H1 (cell line): ENCODE data around the gene SHISA9. TPM values are rescaled to one million over a fixed set of nuclear protein-coding genes. Genes with fewer than 3 reads are reported as not detected.

Experiments
- CTCF ChIA-PET: fragments of 300-600 bp; sonication (Branson Sonifier 250); formaldehyde crosslinking; loops from one replicate; lab custom pipeline; 2021; ENCODE audit not compliant: partially characterized antibody; lab: Charles Lee
- POLR2A ChIA-PET: fragments of 300-600 bp; sonication (Branson Sonifier 250); formaldehyde crosslinking; loops from one replicate; lab custom pipeline; 2021; ENCODE audit warnings: inconsistent platforms; ENCODE audit not compliant: partially characterized antibody; lab: Charles Lee
- DNase-seq, 2 experiments: peaks; one replicate each; pipeline versions ENCODE4 v3.0.0 to v3.0.0-alpha.2; 2010 to 2022; ENCODE audit warnings: low spot score in 2 of 2, low read depth in 1 of 2, mixed read lengths in 1 of 2
- FAIRE-seq: peaks from 2 replicates; lab custom pipeline; 2011; peaks lifted over from hg19 to GRCh38; lab: Jason Lieb, UNC
- H2AFZ ChIP-seq: 2 replicates; pipeline ENCODE4 v1.8.1; 2012; ENCODE audit warnings: low read length, inconsistent platforms
- H2AK5ac ChIP-seq: 2 replicates; pipeline ENCODE4 v1.6.1; 2013; ENCODE audit warnings: low read depth, low read length
- H2BK120ac ChIP-seq: replicated peaks from 2 replicates; pipeline ENCODE3; 2013; ENCODE audit warnings: low read depth, low read length, inconsistent platforms
- H2BK12ac ChIP-seq: 2 replicates; pipeline ENCODE4 v1.6.1; 2013; ENCODE audit warnings: low read depth, low read length
- H2BK15ac ChIP-seq: 2 replicates; pipeline ENCODE4 v1.6.1; 2013; ENCODE audit warnings: low read length
- H2BK20ac ChIP-seq: 2 replicates; pipeline ENCODE4 v1.6.1; 2013; ENCODE audit warnings: low read length
- H2BK5ac ChIP-seq: 2 replicates; pipeline ENCODE4 v1.6.1; 2013; ENCODE audit warnings: low read depth, low read length
- H3K14ac ChIP-seq: 2 replicates; pipeline ENCODE4 v1.6.1; 2013; ENCODE audit warnings: inconsistent platforms; ENCODE audit not compliant: insufficient read length
- H3K18ac ChIP-seq: 2 replicates; pipeline ENCODE4 v1.6.1; 2013; ENCODE audit warnings: low read length; ENCODE audit errors: extremely low read depth
- H3K23ac ChIP-seq: 2 replicates; pipeline ENCODE4 v1.6.1; 2013; ENCODE audit warnings: inconsistent platforms; ENCODE audit not compliant: insufficient read length
- H3K23me2 ChIP-seq: 2 replicates; pipeline ENCODE4 v1.6.1; 2013; ENCODE audit warnings: low read depth, low read length
- H3K27ac ChIP-seq: 2 replicates; pipeline ENCODE4 v1.6.1; 2011; ENCODE audit warnings: low read depth, low read length, inconsistent platforms
- H3K27me3 ChIP-seq, 4 experiments: replicated peaks in 1 of 4; 1 replicate in 1 of 4; 2 replicates in 3 of 4; pipeline versions ENCODE4 v1.6.1 to v1.8.1; 2011 to 2013; ENCODE audit warnings: low read length in 3 of 4, mild to moderate bottlenecking in 3 of 4, inconsistent platforms in 2 of 4, mixed read lengths in 2 of 4, moderate library complexity in 1 of 4; ENCODE audit not compliant: control insufficient read depth in 3 of 4, insufficient read depth in 3 of 4; ENCODE audit errors: extremely low read depth in 1 of 4
- H3K36me3 ChIP-seq, 4 experiments: 2 replicates each; pipeline versions ENCODE4 v1.6.1 to v1.8.1; 2011 to 2013; ENCODE audit warnings: mild to moderate bottlenecking in 4 of 4, low read length in 3 of 4, moderate library complexity in 2 of 4, control low read depth in 1 of 4, inconsistent platforms in 1 of 4; ENCODE audit not compliant: insufficient read depth in 4 of 4, control insufficient read depth in 2 of 4
- H3K4ac ChIP-seq: replicated peaks from 2 replicates; pipeline ENCODE3; 2013; ENCODE audit warnings: low read length, low read depth, mixed read lengths, inconsistent platforms; ENCODE audit not compliant: insufficient read length
- H3K4me1 ChIP-seq, 4 experiments: replicated peaks in 1 of 4; 1 replicate in 1 of 4; 2 replicates in 3 of 4; pipeline versions ENCODE4 v1.6.1 to v1.8.1; 2011 to 2013; ENCODE audit warnings: low read length in 3 of 4, inconsistent platforms in 2 of 4, mixed read lengths in 1 of 4; ENCODE audit not compliant: insufficient read depth in 4 of 4, control insufficient read depth in 3 of 4
- H3K4me2 ChIP-seq, 2 experiments: 2 replicates each; pipeline versions ENCODE4 v1.6.1 to v1.8.1; 2011 to 2013; ENCODE audit warnings: low read depth in 2 of 2, low read length in 2 of 2, control low read depth in 1 of 2, inconsistent platforms in 1 of 2, mild to moderate bottlenecking in 1 of 2; ENCODE audit not compliant: insufficient read depth in 1 of 2
- H3K4me3 ChIP-seq, 4 experiments: fragments of 200-600, 300-600 bp in 1 of 4; sonication (generic), shearing (Covaris generic), sonication (Bioruptor Twin) in 1 of 4; 2 replicates each; pipeline versions ENCODE4 v1.5.1 to v1.8.1; 2011 to 2016; ENCODE audit warnings: low read length in 4 of 4, low read depth in 3 of 4, control low read depth in 2 of 4, inconsistent platforms in 2 of 4, mild to moderate bottlenecking in 2 of 4, mixed read lengths in 1 of 4, moderate library complexity in 1 of 4; ENCODE audit not compliant: insufficient read depth in 2 of 4; ENCODE audit errors: extremely low read depth in 1 of 4
- H3K56ac ChIP-seq: replicated peaks from 2 replicates; pipeline ENCODE3; 2013; ENCODE audit warnings: low read depth, mild to moderate bottlenecking, mixed read lengths, low read length, inconsistent platforms; ENCODE audit not compliant: insufficient read length
- H3K79me1 ChIP-seq: 2 replicates; pipeline ENCODE4 v1.6.1; 2013; ENCODE audit warnings: low read depth, low read length, control low read depth
- H3K79me2 ChIP-seq, 2 experiments: 2 replicates each; pipeline versions ENCODE4 v1.6.1 to v1.8.1; 2012 to 2013; ENCODE audit warnings: low read length in 2 of 2, mild to moderate bottlenecking in 2 of 2, inconsistent platforms in 1 of 2; ENCODE audit not compliant: insufficient read depth in 2 of 2, control insufficient read depth in 1 of 2
- H3K9ac ChIP-seq, 4 experiments: replicated peaks in 1 of 4; 1 replicate in 1 of 4; 2 replicates in 3 of 4; pipeline versions ENCODE4 v1.6.1 to v1.8.1; 2011 to 2013; ENCODE audit warnings: low read depth in 3 of 4, low read length in 3 of 4, control low read depth in 2 of 4, mild to moderate bottlenecking in 2 of 4, moderate library complexity in 2 of 4, inconsistent platforms in 1 of 4; ENCODE audit errors: extremely low read depth in 1 of 4
- H3K9me3 ChIP-seq, 2 experiments: 2 replicates each; pipeline versions ENCODE4 v1.6.1 to v1.8.1; 2012 to 2013; ENCODE audit warnings: mild to moderate bottlenecking in 2 of 2, moderate library complexity in 2 of 2, control low read depth in 1 of 2, inconsistent platforms in 1 of 2, low read depth in 1 of 2, low read length in 1 of 2, mixed read lengths in 1 of 2; ENCODE audit not compliant: insufficient read depth in 2 of 2
- H4K20me1 ChIP-seq, 2 experiments: replicated peaks in 1 of 2; 2 replicates each; pipeline versions ENCODE3 to v1.8.1; 2011 to 2013; ENCODE audit warnings: inconsistent platforms in 2 of 2, low read length in 2 of 2, mild to moderate bottlenecking in 1 of 2; ENCODE audit not compliant: insufficient read depth in 2 of 2, control insufficient read depth in 1 of 2
- H4K5ac ChIP-seq: 2 replicates; pipeline ENCODE4 v1.6.1; 2013; ENCODE audit warnings: low read length, low read depth, mixed read lengths, inconsistent platforms; ENCODE audit not compliant: insufficient read length
- H4K8ac ChIP-seq: 2 replicates; pipeline ENCODE4 v1.8.0; 2013; ENCODE audit warnings: mild to moderate bottlenecking, moderate library complexity, low read length, inconsistent platforms; ENCODE audit not compliant: insufficient read depth; ENCODE audit errors: extremely low read depth
- H4K91ac ChIP-seq: replicated peaks from 2 replicates; pipeline ENCODE3; 2013; ENCODE audit warnings: low read length, mixed read lengths, inconsistent platforms; ENCODE audit not compliant: insufficient read length
- HDAC2 ChIP-seq, 2 experiments: fragments of 300-600 bp in 1 of 2; sonication (generic) in 1 of 2; IDR thresholded peaks; 2 replicates each; pipeline ENCODE4 v1.6.1; 2011 to 2012; ENCODE audit warnings: low read depth in 2 of 2, low read length in 2 of 2, mild to moderate bottlenecking in 2 of 2, moderate library complexity in 2 of 2, borderline replicate concordance in 1 of 2, inconsistent platforms in 1 of 2
- HDAC6 ChIP-seq: IDR thresholded peaks from one replicate; pipeline ENCODE4 v1.7.1; 2012; ENCODE audit warnings: low read depth, mild to moderate bottlenecking, inconsistent platforms, low read length, moderate library complexity
- KDM5A ChIP-seq: fragments of 200-600 bp; IDR thresholded peaks from 2 replicates; pipeline ENCODE4 v1.7.1; 2012; ENCODE audit warnings: mild to moderate bottlenecking, low read length, inconsistent platforms, mixed read lengths
- RXRA ChIP-seq: IDR thresholded peaks from 2 replicates; pipeline ENCODE4 v1.6.1; 2011; ENCODE audit warnings: low read depth, mild to moderate bottlenecking, low read length, moderate library complexity; ENCODE audit not compliant: insufficient read depth
- SAP30 ChIP-seq: fragments of 300-600 bp; sonication (generic); IDR thresholded peaks from 2 replicates; pipeline ENCODE4 v1.7.1; 2012; ENCODE audit warnings: low read length, moderate library complexity, mild to moderate bottlenecking, inconsistent platforms; ENCODE audit not compliant: insufficient read depth, insufficient replicate concordance
- SIRT6 ChIP-seq: IDR thresholded peaks from one replicate; pipeline ENCODE4 v1.7.1; 2012; ENCODE audit warnings: low read length, inconsistent platforms
- SP2 ChIP-seq: IDR thresholded peaks from 2 replicates; pipeline ENCODE4 v1.6.1; 2012; ENCODE audit warnings: mild to moderate bottlenecking, low read length, inconsistent platforms
- SP4 ChIP-seq: IDR thresholded peaks from 2 replicates; pipeline ENCODE4 v1.6.1; 2012; ENCODE audit warnings: low read length, inconsistent platforms
- TAF7 ChIP-seq: optimal IDR thresholded peaks from 2 replicates; pipeline ENCODE3; 2011; ENCODE audit warnings: low read depth, mild to moderate bottlenecking, inconsistent platforms, low read length, moderate library complexity, borderline replicate concordance
- WGBS, 2 experiments: shearing (Covaris generic) in 1 of 2; methylation state at CpG; one replicate each; pipeline versions ENCODE4 v1.1.6 to v1.1.7; 2013 to 2015; ENCODE audit warnings: low lambda C conversion rate in 2 of 2, mixed read lengths in 2 of 2, inconsistent platforms in 1 of 2, low coverage in 1 of 2, missing lambda C conversion rate in 1 of 2; ENCODE audit not compliant: insufficient replicate concordance in 2 of 2, insufficient coverage in 1 of 2, insufficient read length in 1 of 2; ENCODE audit errors: extremely low coverage in 1 of 2, missing lambda C conversion rate in 1 of 2; 5-methylcytosine and 5-hydroxymethylcytosine counted together
- polyA plus RNA-seq, 7 experiments: library from polyadenylated mRNA; depleted of rRNA in 3 of 7; stranded (reverse) in 5 of 7; unstranded in 2 of 7; fragments of >200 nt in 5 of 7; fragments of 200-250 nt in 2 of 7; gene quantifications; 1 replicate in 5 of 7; 2 replicates in 1 of 7; 4 replicates in 1 of 7; pipeline versions ENCODE4 v1.2.1 to v1.2.3, GENCODE V29; 2011 to 2013; ENCODE audit warnings: missing spikeins in 2 of 7, mixed read lengths in 2 of 7
- total RNA-seq: library from RNA; stranded (reverse); fragmentation: NEBNext Ultra II Directional; extraction: Animal tissue kit (Norgen Biotek cat#: 25700); gene quantifications from 2 replicates; pipeline ENCODE4 v1.2.1, GENCODE V29; 2021
- TF ChIP-seq, protein P1 (sequence below): IDR thresholded peaks from 2 replicates; pipeline ENCODE4 v1.6.1; 2011; ENCODE audit warnings: low read depth, mild to moderate bottlenecking, low read length; ENCODE audit not compliant: insufficient read depth

SHISA9 gene
- total and polyA plus RNA-seq, 2 of the 8 experiments (the other 6 are each of a cell fraction or from before 2014, with no cell fraction given) = 25.6 to 39.8 TPM

DNA sequence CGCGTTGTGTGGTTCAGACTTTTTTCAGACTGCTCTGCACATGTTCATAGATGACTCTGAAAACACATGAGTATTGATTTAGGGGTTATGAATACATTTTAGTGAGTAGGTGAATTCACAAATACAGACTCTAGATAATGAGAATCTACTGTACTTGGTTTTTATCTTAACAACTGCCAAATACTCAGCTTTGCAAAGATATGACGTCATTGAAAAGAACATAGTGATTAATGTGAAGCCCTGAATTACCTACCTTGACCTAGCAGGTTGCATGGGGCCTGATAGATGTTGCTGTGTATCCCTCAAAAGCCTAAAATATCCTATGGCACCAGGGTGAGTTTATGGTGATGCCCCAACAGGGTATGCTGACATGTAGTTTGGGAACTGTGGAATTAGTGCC is 98.0 kb downstream of the SHISA9 start:
- Histone ChIP-seq H4K5ac (no peak overlapping the region), H3K14ac (no peak overlapping the region), H3K18ac (no peak overlapping the region), H2AFZ (no peak overlapping the region), H3K27ac (no peak overlapping the region), H3K9me3 (no peaks in the 10 kb centered on the region), H4K91ac (no peak overlapping the region), H3K36me3 (no peaks in the 10 kb centered on the region), H3K27me3 (no peaks in the 10 kb centered on the region), H3K79me1 (peaks cover 2% of the 10 kb centered on the region; the same call in 1 of the 2 replicates), H2BK120ac (no peak overlapping the region), H3K56ac (no peak overlapping the region), H2BK12ac (no peak overlapping the region), H2AK5ac (no peak overlapping the region), H3K4me3 (no peak overlapping the region), H3K4me1 (peaks cover 0 to 3% (median 1%) of the 10 kb centered on the region in 4 experiments; a peak in 2 of 7 replicates), H3K4me2 (no peak overlapping the region), H3K79me2 (peaks cover 0 to 66% of the 10 kb centered on the region in 2 experiments; a peak in 2 of 4 replicates), H4K8ac (no peak overlapping the region), H2BK5ac (no peak overlapping the region), H3K23me2 (no peaks in the 10 kb centered on the region), H2BK15ac (no peak overlapping the region), H3K4ac (no peak overlapping the region), H2BK20ac (no peak overlapping the region), H3K9ac (no peak overlapping the region), H4K20me1 (peaks cover 2% of the 10 kb centered on the region in 2 experiments), H3K23ac (no peak overlapping the region)
- CTCF ChIA-PET = interaction anchor here (1.2 kb wide), 1 partner anchor 740 kb away, joined by 4 read pairs; no protein-coding TSS in a partner anchor
- DNase-seq = no peak
- no peak for FAIRE-seq
- POLR2A ChIA-PET = interaction anchor here (1.1 kb wide), 1 partner anchor 14 kb away, joined by 3 read pairs; no protein-coding TSS in a partner anchor
- 98% methylated on average over 3 of the region's 3 CpGs; no CpG with 5 or more reads in 1 of the 2 experiments for WGBS, 2 experiments
- TF ChIP-seq SP4 (no peak), SP2 (no peak), SAP30 (no peak), RXRA (no peak), HDAC2 (IDR thresholded peaks at IDR 0.05; ENCODE audit: borderline replicate concordance in 1 of 2, low read depth in 2 of 2, low read length in 2 of 2) (no peak), SIRT6 (no peak), KDM5A (no peak), TAF7 (no peak), HDAC6 (no peak)
- TF ChIP-seq, protein P1, sequence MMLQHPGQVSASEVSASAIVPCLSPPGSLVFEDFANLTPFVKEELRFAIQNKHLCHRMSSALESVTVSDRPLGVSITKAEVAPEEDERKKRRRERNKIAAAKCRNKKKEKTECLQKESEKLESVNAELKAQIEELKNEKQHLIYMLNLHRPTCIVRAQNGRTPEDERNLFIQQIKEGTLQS = no peak
